PC-9 (cell line): ENCODE measurements around the gene TRAT1.

Experiments used
- CTCF ChIP-seq: fragments of 200-600 bp; sonication (generic); conservative IDR thresholded peaks from 2 replicates; pipeline ENCODE4 v1.6.1; 2017; ENCODE audit warnings: mixed run types, antibody characterized with exemption, mild to moderate bottlenecking, moderate library complexity
- EZH2 ChIP-seq: fragments of 200-600 bp; sonication (generic); IDR thresholded peaks from 2 replicates; pipeline ENCODE4 v1.8.0; 2017; ENCODE audit warnings: antibody characterized with exemption, low read depth

GRCh38 chr3:108882762-108883161 lies 60.2 kb downstream of the TRAT1 start:
- TF ChIP-seq CTCF = no peak
- no peak for TF ChIP-seq EZH2
